ENCODE data around the gene CAB39.

DNA sequence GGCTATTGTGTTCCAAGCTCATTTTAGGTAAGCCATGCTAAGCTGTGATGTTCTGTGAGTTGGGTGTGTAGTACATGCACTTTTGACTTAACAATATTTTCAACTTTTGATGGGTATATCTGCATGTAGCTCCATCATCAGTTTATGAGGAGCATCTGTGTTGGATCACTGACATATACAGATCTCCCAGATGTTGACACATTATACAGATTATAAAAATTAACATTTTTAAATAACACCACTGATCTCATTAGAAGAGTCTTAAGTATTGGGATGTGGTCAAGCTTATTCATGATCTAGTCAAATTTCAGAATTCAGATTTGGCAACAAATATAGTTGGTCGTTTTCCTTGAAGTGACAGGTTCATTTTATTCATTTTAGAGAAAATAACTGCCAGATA, 51.7 kb downstream of the CAB39 start:
- TF ChIP-seq CTCF (IDR thresholded peaks at IDR 0.05) (no peak), POLR2A (IDR thresholded peaks at IDR 0.05) (no peak)
